H9 (cell line): Measurements from ENCODE around the gene PNKD. TPM values are rescaled to one million over a fixed set of nuclear protein-coding genes. Genes with fewer than 3 reads are reported as not detected.
A peak's percentile ranks its signal among the peaks of the same experiment; 100 is the strongest.

Experiments used
- DNase-seq: peaks from one replicate; pipeline ENCODE4 v3.0.0-alpha.2; 2017
- H2AFZ ChIP-seq: one replicate; pipeline ENCODE4 v1.6.1; 2013; ENCODE audit warnings: mild to moderate bottlenecking, low read length, control low read depth, moderate library complexity
- H2AK5ac ChIP-seq: 2 replicates; pipeline ENCODE4 v1.6.1; 2013; ENCODE audit warnings: low read length, control low read depth, mixed read lengths; ENCODE audit not compliant: insufficient read length
- H2BK120ac ChIP-seq: one replicate; pipeline ENCODE4 v1.6.1; 2013; ENCODE audit warnings: low read depth, mild to moderate bottlenecking, low read length, control low read depth, inconsistent platforms; ENCODE audit not compliant: poor library complexity, severe bottlenecking
- H2BK12ac ChIP-seq: 2 replicates; pipeline ENCODE4 v1.6.1; 2013; ENCODE audit warnings: low read length, control low read depth, mixed read lengths, low read depth; ENCODE audit not compliant: insufficient read length
- H2BK15ac ChIP-seq: 2 replicates; pipeline ENCODE4 v1.6.1; 2013; ENCODE audit warnings: low read depth, low read length, control low read depth
- H2BK20ac ChIP-seq: one replicate; pipeline ENCODE4 v1.6.1; 2013; ENCODE audit warnings: low read depth, mild to moderate bottlenecking, low read length, control low read depth, inconsistent platforms; ENCODE audit not compliant: poor library complexity, severe bottlenecking
- H2BK5ac ChIP-seq: 2 replicates; pipeline ENCODE4 v1.6.1; 2013; ENCODE audit warnings: low read length, control low read depth, mixed read lengths; ENCODE audit not compliant: insufficient read length
- H3K14ac ChIP-seq: 2 replicates; pipeline ENCODE4 v1.6.1; 2013; ENCODE audit warnings: low read length, control low read depth; ENCODE audit not compliant: insufficient read depth
- H3K18ac ChIP-seq: 2 replicates; pipeline ENCODE4 v1.6.1; 2013; ENCODE audit warnings: low read depth, mild to moderate bottlenecking, mixed read lengths, low read length, control low read depth; ENCODE audit not compliant: insufficient read length
- H3K23ac ChIP-seq: 2 replicates; pipeline ENCODE4 v1.6.1; 2013; ENCODE audit warnings: low read length, control low read depth, mixed read lengths, low read depth; ENCODE audit not compliant: insufficient read length
- H3K23me2 ChIP-seq: 2 replicates; pipeline ENCODE4 v1.6.1; 2013; ENCODE audit warnings: low read depth, mild to moderate bottlenecking, mixed read lengths, low read length, control low read depth; ENCODE audit not compliant: insufficient read length, poor library complexity, severe bottlenecking
- H3K27ac ChIP-seq: 2 replicates; pipeline ENCODE4 v1.5.1; 2013; ENCODE audit warnings: low read length, control low read depth, mixed read lengths, low read depth; ENCODE audit not compliant: insufficient read length
- H3K27me3 ChIP-seq: 2 replicates; pipeline ENCODE4 v1.6.1; 2013; ENCODE audit warnings: low read length, control low read depth, inconsistent platforms; ENCODE audit not compliant: insufficient read depth
- H3K4ac ChIP-seq: 2 replicates; pipeline ENCODE4 v1.6.1; 2013; ENCODE audit warnings: low read depth, mild to moderate bottlenecking, control low read depth, inconsistent platforms, low read length, moderate library complexity
- H3K4me1 ChIP-seq: 2 replicates; pipeline ENCODE4 v1.6.1; 2013; ENCODE audit warnings: low read length, control low read depth, inconsistent platforms; ENCODE audit not compliant: insufficient read depth
- H3K4me2 ChIP-seq: 2 replicates; pipeline ENCODE4 v1.6.1; 2013; ENCODE audit warnings: low read length, control low read depth, mixed read lengths; ENCODE audit not compliant: insufficient read length, insufficient read depth
- H3K56ac ChIP-seq: 2 replicates; pipeline ENCODE4 v1.6.1; 2013; ENCODE audit warnings: low read depth, mild to moderate bottlenecking, mixed read lengths, low read length, control low read depth; ENCODE audit not compliant: insufficient read length
- H3K79me1 ChIP-seq: 2 replicates; pipeline ENCODE4 v1.6.1; 2013; ENCODE audit warnings: low read depth, mild to moderate bottlenecking, moderate library complexity, low read length, control low read depth, inconsistent platforms; ENCODE audit not compliant: insufficient read depth, poor library complexity, severe bottlenecking
- H3K79me2 ChIP-seq: 2 replicates; pipeline ENCODE4 v1.6.1; 2013; ENCODE audit warnings: low read length, control low read depth, inconsistent platforms; ENCODE audit not compliant: insufficient read depth
- H3K9ac ChIP-seq: 2 replicates; pipeline ENCODE4 v1.6.1; 2013; ENCODE audit warnings: low read length, control low read depth, mixed read lengths; ENCODE audit not compliant: insufficient read length; ENCODE audit errors: extremely low read depth
- H3K9me3 ChIP-seq: one replicate; pipeline ENCODE4 v1.6.1; 2013; ENCODE audit warnings: low read depth, low read length, inconsistent platforms; ENCODE audit not compliant: control insufficient read depth
- H3T11ph ChIP-seq: one replicate; pipeline ENCODE4 v1.6.1; 2013; ENCODE audit warnings: mild to moderate bottlenecking, low read length, control low read depth, inconsistent platforms
- H4K20me1 ChIP-seq: one replicate; pipeline ENCODE4 v1.6.1; 2013; ENCODE audit not compliant: control insufficient read depth, insufficient read length, insufficient read depth
- H4K5ac ChIP-seq: 2 replicates; pipeline ENCODE4 v1.6.1; 2013; ENCODE audit warnings: low read depth, mild to moderate bottlenecking, mixed read lengths, low read length, control low read depth; ENCODE audit not compliant: insufficient read length
- H4K8ac ChIP-seq: replicated peaks from 2 replicates; pipeline ENCODE4 v1.6.1; 2013; ENCODE audit warnings: low read length, control low read depth, mixed read lengths, low read depth; ENCODE audit not compliant: insufficient read length
- H4K91ac ChIP-seq: 2 replicates; pipeline ENCODE4 v1.6.1; 2013; ENCODE audit warnings: low read depth, mild to moderate bottlenecking, moderate library complexity, mixed read lengths, low read length, control low read depth; ENCODE audit not compliant: insufficient read length
- H3K27ac Mint-ChIP-seq, 3 experiments: 2 replicates in 2 of 3; 3 replicates in 1 of 3; pipeline ENCODE4 v1.8.0; 2020 to 2021; ENCODE audit warnings: mixed read lengths in 3 of 3, mild to moderate bottlenecking in 1 of 3, moderate library complexity in 1 of 3
- H3K27me3 Mint-ChIP-seq: 2 replicates; pipeline ENCODE4 v1.8.0; 2021; ENCODE audit warnings: low read depth, mild to moderate bottlenecking, moderate library complexity, mixed read lengths
- H3K36me3 Mint-ChIP-seq, 3 experiments: 2 replicates in 2 of 3; 3 replicates in 1 of 3; pipeline ENCODE4 v1.8.0; 2020 to 2021; ENCODE audit warnings: low read depth in 3 of 3, mixed read lengths in 3 of 3; ENCODE audit not compliant: insufficient read depth in 1 of 3
- H3K4me1 Mint-ChIP-seq, 2 experiments: 2 replicates each; pipeline ENCODE4 v1.8.0; 2020; ENCODE audit warnings: mixed read lengths in 2 of 2
- H3K4me3 Mint-ChIP-seq, 2 experiments: 2 replicates in 1 of 2; 3 replicates in 1 of 2; pipeline ENCODE4 v1.8.0; 2020 to 2021; ENCODE audit warnings: mild to moderate bottlenecking in 2 of 2, mixed read lengths in 2 of 2, moderate library complexity in 1 of 2
- H3K9me3 Mint-ChIP-seq, 2 experiments: 2 replicates in 1 of 2; 3 replicates in 1 of 2; pipeline ENCODE4 v1.8.0; 2020; ENCODE audit warnings: mild to moderate bottlenecking in 2 of 2, mixed read lengths in 2 of 2, moderate library complexity in 1 of 2
- CTCF ChIP-seq: fragments of 200-600 bp; sonication (generic); conservative IDR thresholded peaks from 3 replicates; pipeline ENCODE4 v1.8.0; 2021; ENCODE audit warnings: antibody characterized with exemption, mild to moderate bottlenecking
- WGBS: extraction: QIAGEN DNeasy Blood & Tissue Kit; methylation state at CpG from one replicate; pipeline ENCODE4 v1.1.7; 2013; ENCODE audit warnings: missing lambda C conversion rate, low lambda C conversion rate, mixed read lengths; ENCODE audit not compliant: insufficient read length; ENCODE audit errors: extremely low coverage; 5-methylcytosine and 5-hydroxymethylcytosine counted together
- total RNA-seq: library from RNA; stranded (reverse); gene quantifications from 2 replicates; pipeline ENCODE4 v1.2.1, GENCODE V29; 2021

Gene PNKD
- total RNA-seq, 1 experiment from 2014 or later: 31.6 TPM

GRCh38 chr2:218368621-218369153 lies 98.4 kb downstream of the PNKD start:
- H3K9ac ChIP-seq: no peak overlapping the region
- H3K4me3 Mint-ChIP-seq: peak overlapping the region; percentile 46 to 82
- H3K27ac ChIP-seq: no peak overlapping the region

More at GRCh38 chr2:218368621-218369153, 98.4 kb downstream of the PNKD start:
- Histone ChIP-seq H3K4me2 (peak overlapping the region; percentile 30), H2BK12ac (no peak overlapping the region), H2BK20ac (no peak overlapping the region), H3K79me2 (no peaks in the 10 kb centered on the region), H3K4me1 (no peaks in the 10 kb centered on the region), H3K18ac (no peak overlapping the region), H4K5ac (no peak overlapping the region), H3K79me1 (no peaks in the 10 kb centered on the region), H4K20me1 (no peaks in the 10 kb centered on the region), H2BK5ac (no peak overlapping the region), H3K9me3 (no peaks in the 10 kb centered on the region), H3K27me3 (no peaks in the 10 kb centered on the region), H2AFZ (no peak overlapping the region), H3T11ph (no peak overlapping the region), H3K4ac (no peak overlapping the region), H3K56ac (no peak overlapping the region), H3K14ac (no peak overlapping the region), H3K23me2 (no peaks in the 10 kb centered on the region), H4K8ac (no peak overlapping the region), H2BK15ac (no peak overlapping the region), H3K23ac (no peak overlapping the region), H2BK120ac (no peak overlapping the region), H4K91ac (no peak overlapping the region), H2AK5ac (no peak overlapping the region)
- Mint-ChIP-seq H3K9me3 (no peaks in the 10 kb centered on the region; a peak in 1 of 5 replicates), H3K27ac (no peak overlapping the region; a peak in 1 of 7 replicates), H3K27me3 (peaks cover 4% of the 10 kb centered on the region; the same call in 1 of the 2 replicates), H3K4me1 (peaks cover 9% of the 10 kb centered on the region in 2 experiments), H3K36me3 (no peaks in the 10 kb centered on the region)
- WGBS: no CpG with 5 or more reads among the region's 27 CpGs
- TF ChIP-seq CTCF: no peak
- peak; percentile 68 for DNase-seq
